Activated CD4-positive, alpha-beta T cell treated with anti-CD3 and anti-CD28 coated beads, Interleukin-2, amount 10 ng/mL, durations not matched to agents 7 days and 5 days (primary cell): Measurements from ENCODE around the gene PLXNA3. TPM values are rescaled to one million over a fixed set of nuclear protein-coding genes. Genes with fewer than 3 reads are reported as not detected.

Experiments
- CTCF ChIA-PET: fragments of 350-600 bp; sonication (Branson Sonifier 250); formaldehyde crosslinking; loops from one replicate; lab custom pipeline; 2021; ENCODE audit warnings: antibody characterized with exemption; lab: Charles Lee
- POLR2A ChIA-PET: fragments of 350-600 bp; sonication (Branson Sonifier 250); formaldehyde crosslinking; loops from one replicate; lab custom pipeline; 2021; ENCODE audit warnings: antibody characterized with exemption; lab: Charles Lee
- DNase-seq: peaks from one replicate; pipeline ENCODE4 v3.0.0-alpha.2; 2020
- H3K27ac Mint-ChIP-seq: one replicate; pipeline ENCODE4 v1.8.0; 2021; ENCODE audit warnings: mild to moderate bottlenecking, moderate library complexity, mixed read lengths
- H3K27me3 Mint-ChIP-seq: one replicate; pipeline ENCODE4 v1.8.0; 2021; ENCODE audit warnings: mixed read lengths
- H3K36me3 Mint-ChIP-seq: one replicate; pipeline ENCODE4 v1.8.0; 2021; ENCODE audit warnings: low read depth, mixed read lengths
- H3K4me1 Mint-ChIP-seq: one replicate; pipeline ENCODE4 v1.8.0; 2021; ENCODE audit warnings: mixed read lengths
- H3K4me3 Mint-ChIP-seq: one replicate; pipeline ENCODE4 v1.8.0; 2021; ENCODE audit warnings: mild to moderate bottlenecking, moderate library complexity, mixed read lengths
- H3K9me3 Mint-ChIP-seq: one replicate; pipeline ENCODE4 v1.8.0; 2021; ENCODE audit warnings: mixed read lengths
- total RNA-seq, 2 experiments: library from RNA; stranded (reverse); gene quantifications; one replicate each; pipeline ENCODE4 v1.2.3, GENCODE V29; 2021

Gene PLXNA3
- total RNA-seq, 2 experiments from 2014 or later: 26.2 to 28.3 TPM

DNA sequence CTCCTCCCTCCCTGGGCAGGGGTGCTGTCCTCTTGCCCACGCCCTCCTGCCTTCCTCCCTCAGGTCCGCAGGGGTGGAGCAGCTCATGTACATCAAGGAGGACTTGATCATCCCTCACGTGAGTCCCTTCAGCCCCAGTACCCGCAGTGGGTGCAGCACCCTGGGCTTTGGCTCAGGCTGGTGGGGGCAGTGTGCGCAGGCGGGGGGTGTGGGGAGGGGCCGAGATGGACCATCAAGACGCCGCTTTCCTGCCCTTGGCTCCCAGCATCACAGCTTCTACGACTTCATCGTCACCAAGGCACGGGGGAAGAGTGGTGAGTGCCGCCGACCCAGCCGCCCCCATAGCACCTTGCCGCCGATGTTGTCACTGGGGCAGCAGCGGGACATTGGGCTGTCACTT lies 8.5 kb upstream of the PLXNA3 start:
- Mint-ChIP-seq H3K4me1 (peaks cover 2% of the 10 kb centered on the region), H3K9me3 (no peaks in the 10 kb centered on the region), H3K4me3 (no peak overlapping the region), H3K36me3 (peaks cover 9% of the 10 kb centered on the region), H3K27me3 (no peaks in the 10 kb centered on the region), H3K27ac (no peak overlapping the region)
- CTCF ChIA-PET: interaction anchor here (0.5 to 1.5 kb wide), 2 partner anchors 23 to 381 kb away, joined by 3 to 4 read pairs; no protein-coding TSS in a partner anchor
- POLR2A ChIA-PET: no interaction called here
- no peak for DNase-seq

DNA sequence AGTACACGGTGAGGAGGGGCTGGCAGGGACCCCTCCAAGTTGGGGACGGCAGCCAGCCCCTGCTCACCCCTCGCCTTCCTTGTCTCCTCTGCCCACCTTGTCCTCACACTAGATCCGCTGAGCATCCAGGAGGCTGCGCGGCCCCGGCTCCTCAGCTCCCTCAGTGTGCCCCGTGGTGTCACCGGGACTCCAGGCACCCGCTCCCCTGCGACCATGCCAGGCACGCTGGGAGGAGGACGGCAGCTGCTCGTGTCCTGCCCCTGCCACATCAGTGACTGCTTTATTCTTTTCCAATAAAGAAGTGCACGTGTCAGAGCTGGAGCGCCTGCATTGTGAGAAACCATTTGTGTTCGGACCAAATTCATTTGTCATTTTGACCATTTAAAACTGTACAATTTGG lies 7.8 kb upstream of the PLXNA3 start:
- Mint-ChIP-seq H3K36me3 (peaks cover 9% of the 10 kb centered on the region), H3K4me1 (peaks cover 2% of the 10 kb centered on the region), H3K27me3 (no peaks in the 10 kb centered on the region), H3K27ac (no peak overlapping the region), H3K9me3 (no peaks in the 10 kb centered on the region), H3K4me3 (no peak overlapping the region)
- POLR2A ChIA-PET: no interaction called here
- CTCF ChIA-PET: interaction anchor here (0.9 to 1.5 kb wide), 2 partner anchors 9 to 22 kb away, joined by 3 read pairs; no protein-coding TSS in a partner anchor
- DNase-seq: no peak

DNA sequence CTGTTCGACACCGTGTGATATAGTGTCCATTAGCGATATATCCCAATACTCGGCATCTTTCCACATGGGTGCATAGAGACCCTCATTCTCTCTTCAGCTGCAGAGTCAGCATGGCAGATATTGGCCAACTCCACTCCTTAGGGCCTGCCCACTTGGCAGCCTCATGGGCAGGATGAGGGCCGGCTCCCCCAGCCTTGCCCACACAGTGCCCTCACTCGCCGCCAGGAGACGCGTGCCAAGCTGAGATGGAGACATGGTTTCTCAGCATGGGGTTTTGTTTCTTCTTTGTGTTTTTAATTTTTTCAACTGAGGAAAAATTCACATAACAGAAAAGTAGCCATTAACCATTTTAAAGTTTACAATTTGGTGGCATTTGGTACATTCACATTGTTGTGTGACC lies 5.3 kb upstream of the PLXNA3 start:
- H3K27me3 Mint-ChIP-seq: no peaks in the 10 kb centered on the region
- POLR2A ChIA-PET: no interaction called here
- no peak for DNase-seq
- H3K4me1 Mint-ChIP-seq: peaks cover 5% of the 10 kb centered on the region
- CTCF ChIA-PET: interaction anchor here (0.7 to 1.5 kb wide), 3 partner anchors 9 to 412 kb away, joined by 3 to 6 read pairs (median 3); no protein-coding TSS in a partner anchor
- no peak overlapping the region for H3K27ac Mint-ChIP-seq
- H3K9me3 Mint-ChIP-seq: no peaks in the 10 kb centered on the region
- peaks cover 4% of the 10 kb centered on the region for H3K36me3 Mint-ChIP-seq
- no peak overlapping the region for H3K4me3 Mint-ChIP-seq

DNA sequence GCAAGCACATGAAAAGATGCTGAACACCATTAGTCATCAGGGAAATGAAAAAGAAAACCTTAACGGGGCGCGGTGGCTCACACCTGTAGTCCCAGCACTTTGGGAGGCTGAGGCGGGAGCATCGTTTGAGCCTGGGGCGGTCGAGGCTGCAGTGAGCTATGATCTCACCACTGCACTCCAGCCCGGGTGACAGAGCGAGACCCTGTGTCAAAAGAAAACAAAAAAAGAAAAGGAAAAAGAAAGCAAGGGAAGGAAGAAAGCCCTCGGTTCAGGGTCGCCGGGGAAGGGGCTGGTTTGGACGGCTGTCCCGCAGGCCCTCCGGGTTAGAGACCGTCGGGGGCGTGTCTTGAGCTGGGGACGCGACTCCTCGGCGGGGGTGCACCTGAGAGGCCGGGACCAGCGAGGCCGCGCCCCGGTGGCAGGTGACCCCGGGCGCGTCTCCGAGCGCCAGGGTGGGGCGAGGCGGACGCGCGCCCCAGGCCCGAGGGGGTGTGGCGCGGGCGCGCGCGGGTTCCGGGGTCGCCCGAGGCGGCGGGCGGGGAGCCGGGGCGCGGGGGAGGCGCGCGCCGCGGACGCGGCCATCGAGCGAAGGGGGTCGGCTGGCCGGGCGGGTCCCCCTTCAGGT lies 478 bp upstream of the PLXNA3 start:
- Mint-ChIP-seq H3K4me3 (peak overlapping the region; percentile 90), H3K4me1 (peaks cover 9% of the 10 kb centered on the region), H3K36me3 (peaks cover 2% of the 10 kb centered on the region), H3K27me3 (no peaks in the 10 kb centered on the region), H3K9me3 (no peaks in the 10 kb centered on the region), H3K27ac (peak overlapping the region; percentile 92)
- DNase-seq: peak; percentile 48
- POLR2A ChIA-PET: no interaction called here
- CTCF ChIA-PET: interaction anchor here (0.6 kb wide), 1 partner anchor 77 kb away, joined by 3 read pairs; no protein-coding TSS in a partner anchor

DNA sequence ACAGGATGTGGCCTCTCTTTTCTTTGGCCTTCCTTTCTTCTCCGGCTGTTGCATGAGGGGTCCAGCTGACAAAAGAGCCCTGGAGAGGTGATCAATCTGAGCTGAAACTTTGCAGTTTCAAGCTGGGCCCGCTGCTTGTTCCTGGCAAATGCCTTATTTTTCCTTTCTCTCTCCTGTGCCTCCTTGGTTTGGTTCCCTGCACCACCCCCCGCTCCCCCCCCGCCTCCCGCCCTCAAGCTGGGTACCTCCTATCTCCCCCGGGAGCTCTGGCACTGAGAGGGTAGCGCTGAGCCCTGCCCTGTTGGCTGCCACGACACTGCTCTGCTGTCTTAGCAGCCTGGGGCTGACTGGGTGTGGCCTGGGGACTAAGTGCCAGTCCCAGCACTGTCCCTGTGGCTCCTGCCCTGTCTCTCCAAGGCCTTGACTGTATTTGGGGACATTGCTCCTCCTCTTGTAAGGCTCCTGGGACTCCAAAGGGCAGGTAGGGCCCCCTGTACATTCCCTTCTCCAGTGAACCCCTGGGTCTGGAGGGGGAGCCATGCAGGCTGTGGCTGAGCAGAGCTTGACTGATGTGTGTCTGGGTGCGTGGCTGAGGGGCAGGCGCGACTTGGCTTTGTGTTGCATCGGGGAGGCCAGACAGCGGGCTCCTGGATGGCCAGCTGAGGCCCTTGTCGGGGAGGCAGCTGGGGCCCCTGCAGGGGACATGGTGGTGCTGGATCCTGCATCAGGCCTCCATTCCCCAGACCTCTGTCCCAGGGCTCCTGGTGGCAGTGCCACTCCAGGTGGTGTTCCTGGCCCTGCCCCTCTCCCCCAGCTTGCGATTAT lies 1.1 kb downstream of the PLXNA3 start:
- POLR2A ChIA-PET: no interaction called here
- Mint-ChIP-seq H3K9me3 (no peaks in the 10 kb centered on the region), H3K4me3 (peak overlapping the region; percentile 76), H3K27ac (peak overlapping the region; percentile 82), H3K36me3 (no peaks in the 10 kb centered on the region), H3K4me1 (peaks cover 9% of the 10 kb centered on the region), H3K27me3 (no peaks in the 10 kb centered on the region)
- DNase-seq: no peak
- CTCF ChIA-PET: interaction anchor here (0.9 kb wide), 2 partner anchors 26 to 60 kb away, joined by 3 to 4 read pairs; partner anchors contain the start of gene RPL10

DNA sequence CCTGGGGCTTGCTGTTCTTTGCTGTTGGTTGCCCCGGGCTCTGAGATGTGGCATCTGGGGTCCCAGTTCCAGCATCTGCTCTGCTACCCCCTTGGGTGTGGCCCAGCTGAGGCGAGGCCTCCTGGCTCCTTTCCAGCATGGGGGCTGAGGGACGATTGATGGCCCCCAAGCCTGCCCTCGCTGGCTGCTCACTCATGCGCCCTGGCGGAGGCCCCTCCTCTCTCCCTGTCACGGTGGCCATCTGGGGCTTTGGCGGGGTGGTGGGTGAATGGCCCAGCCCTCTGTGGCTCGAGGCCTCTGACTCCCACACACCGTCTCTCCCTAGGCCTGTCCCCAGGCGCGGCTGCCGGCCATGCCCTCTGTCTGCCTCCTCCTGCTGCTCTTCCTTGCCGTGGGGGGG lies 1.8 kb downstream of the PLXNA3 start:
- POLR2A ChIA-PET: no interaction called here
- Mint-ChIP-seq H3K27me3 (no peaks in the 10 kb centered on the region), H3K9me3 (no peaks in the 10 kb centered on the region), H3K27ac (no peak overlapping the region), H3K4me3 (peak overlapping the region; percentile 76), H3K4me1 (peaks cover 9% of the 10 kb centered on the region), H3K36me3 (no peaks in the 10 kb centered on the region)
- CTCF ChIA-PET: interaction anchor here (0.9 kb wide), 1 partner anchor 61 kb away, joined by 3 read pairs; the partner anchor contains the start of gene RPL10
- DNase-seq: no peak

DNA sequence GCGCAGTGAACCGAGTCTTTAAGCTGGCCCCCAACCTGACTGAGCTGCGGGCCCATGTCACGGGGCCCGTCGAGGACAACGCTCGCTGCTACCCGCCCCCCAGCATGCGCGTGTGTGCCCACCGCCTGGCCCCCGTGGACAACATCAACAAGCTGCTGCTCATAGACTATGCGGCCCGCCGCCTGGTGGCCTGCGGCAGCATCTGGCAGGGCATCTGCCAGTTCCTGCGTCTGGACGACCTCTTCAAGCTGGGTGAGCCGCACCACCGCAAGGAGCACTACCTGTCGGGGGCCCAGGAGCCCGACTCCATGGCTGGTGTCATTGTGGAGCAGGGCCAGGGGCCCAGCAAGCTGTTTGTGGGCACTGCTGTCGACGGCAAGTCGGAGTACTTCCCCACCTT lies 2.2 kb downstream of the PLXNA3 start:
- no peaks in the 10 kb centered on the region for H3K36me3 Mint-ChIP-seq
- DNase-seq: no peak
- ChIA-PET POLR2A (no interaction called here), CTCF (no interaction called here)
- no peak overlapping the region for H3K4me3 Mint-ChIP-seq
- peaks cover 9% of the 10 kb centered on the region for H3K4me1 Mint-ChIP-seq
- no peaks in the 10 kb centered on the region for H3K9me3 Mint-ChIP-seq
- no peak overlapping the region for H3K27ac Mint-ChIP-seq
- no peaks in the 10 kb centered on the region for H3K27me3 Mint-ChIP-seq

DNA sequence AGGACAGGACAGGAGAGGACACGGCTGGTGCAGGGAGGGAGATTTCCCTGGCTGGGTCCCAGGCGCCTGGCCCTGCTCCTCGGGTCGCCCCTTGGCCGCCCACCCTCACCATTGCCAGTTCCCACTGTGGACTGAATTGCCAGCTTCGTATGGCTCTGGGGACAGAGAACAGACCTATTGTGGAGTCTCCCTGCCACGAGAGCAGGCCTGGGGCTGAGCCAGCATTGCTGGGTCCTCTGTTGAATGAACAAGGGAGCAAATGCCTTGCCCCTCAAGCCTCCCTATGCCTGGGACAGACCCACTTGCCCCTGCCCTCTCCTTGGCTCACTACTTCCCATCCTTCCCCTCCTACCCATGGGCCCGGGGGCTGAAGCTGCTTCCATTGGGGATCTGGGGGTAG lies 4.3 kb downstream of the PLXNA3 start:
- no peaks in the 10 kb centered on the region for H3K9me3 Mint-ChIP-seq
- H3K27me3 Mint-ChIP-seq: no peaks in the 10 kb centered on the region
- ChIA-PET CTCF (interaction anchor here (0.8 to 1.2 kb wide), 2 partner anchors 10 to 18 kb away, joined by 3 to 4 read pairs; no protein-coding TSS in a partner anchor), POLR2A (no interaction called here)
- no peak overlapping the region for H3K27ac Mint-ChIP-seq
- H3K36me3 Mint-ChIP-seq: no peaks in the 10 kb centered on the region
- H3K4me1 Mint-ChIP-seq: peaks cover 6% of the 10 kb centered on the region
- no peak for DNase-seq
- H3K4me3 Mint-ChIP-seq: no peak overlapping the region

DNA sequence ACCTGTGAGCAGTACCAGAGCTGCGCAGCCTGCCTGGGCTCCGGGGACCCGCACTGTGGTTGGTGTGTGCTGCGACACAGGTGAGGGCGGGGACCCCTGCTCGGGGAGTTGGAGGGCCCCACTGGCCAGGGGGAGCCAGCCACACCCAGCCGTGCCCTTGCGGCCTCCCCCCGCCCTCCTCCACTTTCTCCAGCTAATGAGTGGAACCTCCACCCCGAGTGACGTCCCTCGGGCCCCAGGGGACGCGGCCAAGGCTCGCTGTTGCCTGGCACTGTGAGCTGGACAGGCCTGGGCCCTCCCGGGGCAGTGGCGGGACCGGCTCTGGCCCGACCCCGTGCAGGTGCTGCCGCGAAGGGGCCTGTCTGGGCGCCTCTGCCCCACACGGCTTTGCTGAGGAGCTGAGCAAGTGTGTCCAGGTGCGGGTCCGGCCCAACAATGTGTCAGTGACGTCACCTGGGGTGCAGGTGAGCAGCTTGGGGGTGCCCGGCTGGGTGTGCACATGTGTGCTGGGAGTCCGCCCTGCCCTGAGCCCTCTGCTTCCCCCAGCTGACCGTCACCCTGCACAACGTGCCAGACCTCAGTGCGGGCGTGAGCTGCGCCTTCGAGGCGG lies 5.6 kb downstream of the PLXNA3 start:
- ChIA-PET CTCF (interaction anchor here (1.0 kb wide), 1 partner anchor 11 kb away, joined by 6 read pairs; no protein-coding TSS in a partner anchor), POLR2A (interaction anchor here (0.5 kb wide), 1 partner anchor 37 kb away, joined by 3 read pairs; no protein-coding TSS in a partner anchor)
- H3K9me3 Mint-ChIP-seq: no peaks in the 10 kb centered on the region
- no peaks in the 10 kb centered on the region for H3K27me3 Mint-ChIP-seq
- no peak overlapping the region for H3K4me3 Mint-ChIP-seq
- H3K4me1 Mint-ChIP-seq: peaks cover 4% of the 10 kb centered on the region
- H3K36me3 Mint-ChIP-seq: no peaks in the 10 kb centered on the region
- DNase-seq: no peak
- no peak overlapping the region for H3K27ac Mint-ChIP-seq

DNA sequence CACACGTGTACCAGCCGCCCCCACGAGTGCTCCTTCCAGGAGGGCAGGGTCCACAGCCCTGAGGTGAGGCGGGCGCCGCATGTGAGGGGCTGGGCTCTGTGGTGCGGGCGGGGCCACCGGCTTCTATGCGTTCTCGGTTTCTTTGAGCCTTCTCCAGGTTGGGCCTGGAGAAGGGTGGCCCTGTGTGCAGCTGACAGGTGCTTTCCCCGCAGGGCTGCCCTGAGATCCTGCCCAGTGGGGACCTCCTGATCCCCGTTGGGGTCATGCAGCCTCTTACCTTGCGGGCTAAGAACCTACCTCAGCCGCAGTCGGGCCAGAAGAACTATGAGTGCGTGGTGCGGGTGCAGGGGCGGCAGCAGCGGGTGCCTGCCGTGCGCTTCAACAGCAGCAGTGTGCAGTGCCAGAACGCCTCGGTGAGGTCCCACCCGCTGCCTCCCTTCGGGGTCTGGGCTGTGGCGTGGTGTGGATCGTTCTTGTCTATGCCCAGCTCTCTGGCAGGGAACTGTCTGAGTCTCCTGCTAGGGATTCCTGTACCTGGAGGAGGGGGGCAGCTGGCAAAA lies 6.8 kb downstream of the PLXNA3 start:
- Mint-ChIP-seq H3K4me3 (no peak overlapping the region), H3K4me1 (no peaks in the 10 kb centered on the region), H3K27ac (no peak overlapping the region), H3K36me3 (no peaks in the 10 kb centered on the region), H3K27me3 (no peaks in the 10 kb centered on the region), H3K9me3 (no peaks in the 10 kb centered on the region)
- CTCF ChIA-PET: interaction anchor here (0.9 to 1.2 kb wide), 3 partner anchors 20 to 27 kb away, joined by 3 read pairs; partner anchors contain the start of gene UBL4A
- DNase-seq: no peak
- POLR2A ChIA-PET: no interaction called here

DNA sequence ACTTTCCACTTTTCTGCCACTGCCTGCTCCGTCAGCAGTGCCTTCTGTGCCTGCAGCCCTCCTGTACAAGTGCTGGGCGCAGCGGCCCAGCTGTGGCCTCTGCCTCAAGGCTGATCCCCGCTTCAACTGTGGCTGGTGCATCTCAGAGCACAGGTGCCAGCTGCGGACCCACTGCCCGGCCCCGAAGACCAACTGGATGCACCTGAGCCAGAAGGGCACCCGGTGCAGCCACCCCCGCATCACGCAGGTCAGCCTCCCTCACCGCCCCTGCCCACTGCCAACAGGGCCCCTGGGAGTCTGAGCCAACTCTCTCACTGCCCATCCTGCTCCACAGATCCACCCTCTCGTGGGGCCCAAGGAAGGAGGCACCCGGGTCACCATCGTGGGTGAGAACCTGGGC lies 7.5 kb downstream of the PLXNA3 start:
- DNase-seq: no peak
- Mint-ChIP-seq H3K9me3 (no peaks in the 10 kb centered on the region), H3K36me3 (no peaks in the 10 kb centered on the region), H3K27me3 (no peaks in the 10 kb centered on the region), H3K4me3 (no peak overlapping the region), H3K27ac (no peak overlapping the region), H3K4me1 (no peaks in the 10 kb centered on the region)
- CTCF ChIA-PET: interaction anchor here (0.9 to 1.2 kb wide), 3 partner anchors 19 to 26 kb away, joined by 3 read pairs; partner anchors contain the start of gene UBL4A
- POLR2A ChIA-PET: no interaction called here

DNA sequence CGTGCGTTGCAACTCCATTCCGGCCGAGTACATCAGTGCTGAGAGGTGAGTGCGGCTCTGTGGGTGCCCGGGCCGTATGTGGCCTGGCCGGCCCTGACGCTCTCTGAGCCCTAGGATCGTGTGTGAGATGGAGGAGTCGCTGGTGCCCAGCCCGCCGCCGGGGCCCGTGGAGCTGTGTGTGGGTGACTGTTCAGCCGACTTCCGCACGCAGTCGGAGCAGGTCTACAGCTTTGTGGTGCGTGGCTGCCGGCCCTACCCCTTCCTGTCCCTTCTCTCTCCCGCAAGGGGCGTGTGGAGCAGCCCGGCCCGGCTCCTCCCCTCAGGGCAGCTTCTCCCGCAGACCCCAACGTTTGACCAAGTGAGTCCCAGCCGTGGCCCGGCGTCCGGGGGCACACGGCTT lies 8.0 kb downstream of the PLXNA3 start:
- Mint-ChIP-seq H3K27me3 (no peaks in the 10 kb centered on the region), H3K4me1 (no peaks in the 10 kb centered on the region), H3K9me3 (no peaks in the 10 kb centered on the region), H3K4me3 (no peak overlapping the region), H3K27ac (no peak overlapping the region), H3K36me3 (no peaks in the 10 kb centered on the region)
- ChIA-PET POLR2A (no interaction called here), CTCF (interaction anchor here (1.2 kb wide), 1 partner anchor 21 kb away, joined by 3 read pairs; the partner anchor contains the start of gene UBL4A)
- no peak for DNase-seq
